CD4-positive, alpha-beta T cell treated with Interleukin-6 at 100 ng/mL for 8 hours (primary cell): ENCODE data around the gene AHNAK2.

Experiments
- DNase-seq: peaks from one replicate; pipeline ENCODE4 v3.0.0-alpha.2; 2020; ENCODE audit warnings: mixed read lengths, low spot score

Gene AHNAK2

GRCh38 chr14:104972301-104973134 lies 5.7 kb downstream of the AHNAK2 start:
- no peak for DNase-seq

- no peak for DNase-seq
These were observed 6.5 kb downstream of the AHNAK2 start for GRCh38 chr14:104971447-104972240.

GRCh38 chr14:104970231-104971068 lies 7.7 kb downstream of the AHNAK2 start:
- no peak for DNase-seq

- DNase-seq, result no peak
These were observed 8.4 kb downstream of the AHNAK2 start for GRCh38 chr14:104969741-104970230.

- DNase-seq, result no peak
These were observed 9.4 kb downstream of the AHNAK2 start for GRCh38 chr14:104968541-104969401.

- DNase-seq, result no peak
These were observed 10.0 kb downstream of the AHNAK2 start for GRCh38 chr14:104968153-104968527.

- DNase-seq, result no peak
These were observed 10.6 kb downstream of the AHNAK2 start for GRCh38 chr14:104967386-104968152.

GRCh38 chr14:104966981-104967385 lies 11.2 kb downstream of the AHNAK2 start:
- DNase-seq, result no peak

- DNase-seq, result no peak
These were observed 11.8 kb downstream of the AHNAK2 start for GRCh38 chr14:104966261-104966865.

GRCh38 chr14:104965561-104966231 lies 12.5 kb downstream of the AHNAK2 start:
- DNase-seq, result no peak

GRCh38 chr14:104964546-104964945 lies 13.6 kb downstream of the AHNAK2 start:
- no peak for DNase-seq

GRCh38 chr14:104957146-104958113 lies 20.7 kb downstream of the AHNAK2 start:
- no peak for DNase-seq

GRCh38 chr14:104956290-104956890 lies 21.8 kb downstream of the AHNAK2 start:
- no peak for DNase-seq

- no peak for DNase-seq
These were observed 22.8 kb downstream of the AHNAK2 start for GRCh38 chr14:104955396-104955770.

GRCh38 chr14:104954746-104955395 lies 23.3 kb downstream of the AHNAK2 start:
- no peak for DNase-seq

- DNase-seq, result no peak
These were observed 24.1 kb downstream of the AHNAK2 start for GRCh38 chr14:104953896-104954656.
